Spleen (tissue), 11 donors: ENCODE data around the gene SLC35F1. TPM values are rescaled to one million over a fixed set of nuclear protein-coding genes. Genes with fewer than 3 reads are reported as not detected.

Experiments
- DNase-seq: peaks from one replicate; pipeline ENCODE4 v3.0.0-alpha.2; 2020
- H3K27ac ChIP-seq, 8 donors: fragments of 200-600 bp; sonication (generic) in 7 of 8; 1 replicate in 4 of 8; 2 replicates in 4 of 8; pipeline versions ENCODE4 v1.5.0 to v1.8.0; 2016 to 2021; ENCODE audit warnings: inconsistent platforms in 4 of 8, mild to moderate bottlenecking in 4 of 8, moderate library complexity in 1 of 8
- H3K27me3 ChIP-seq, 7 donors: fragments of 200-600 bp; sonication (generic) in 6 of 7; replicated peaks in 1 of 7; 1 replicate in 4 of 7; 2 replicates in 3 of 7; pipeline versions ENCODE4 v1.5.0 to v1.8.0; 2016 to 2021; ENCODE audit warnings: inconsistent platforms in 3 of 7, mild to moderate bottlenecking in 1 of 7
- H3K36me3 ChIP-seq, 6 donors: fragments of 200-600 bp; sonication (generic) in 5 of 6; 1 replicate in 4 of 6; 2 replicates in 2 of 6; pipeline versions ENCODE4 v1.5.0 to v1.8.0; 2016 to 2021; ENCODE audit warnings: inconsistent platforms in 2 of 6
- H3K4me1 ChIP-seq, 6 donors: fragments of 200-600 bp; sonication (generic) in 5 of 6; 1 replicate in 3 of 6; 2 replicates in 3 of 6; pipeline versions ENCODE4 v1.5.0 to v1.8.0; 2016 to 2021; ENCODE audit warnings: inconsistent platforms in 3 of 6
- H3K4me3 ChIP-seq, 8 donors: fragments of 200-600 bp; sonication (generic) in 7 of 8; 1 replicate in 4 of 8; 2 replicates in 4 of 8; pipeline versions ENCODE4 v1.5.0 to v1.8.0; 2016 to 2021; ENCODE audit warnings: inconsistent platforms in 4 of 8, mild to moderate bottlenecking in 4 of 8, moderate library complexity in 2 of 8
- H3K9me3 ChIP-seq, 8 donors: fragments of 200-600 bp; sonication (generic) in 7 of 8; 1 replicate in 4 of 8; 2 replicates in 4 of 8; pipeline versions ENCODE4 v1.5.0 to v1.8.0; 2016 to 2021; ENCODE audit warnings: inconsistent platforms in 4 of 8
- POLR2A ChIP-seq, 3 donors: fragments of 450-650 bp; IDR thresholded peaks; one replicate each; pipeline ENCODE4 v1.5.1; 2017; ENCODE audit warnings: antibody characterized with exemption in 3 of 3, mild to moderate bottlenecking in 1 of 3
- POLR2AphosphoS5 ChIP-seq, 3 donors: sonication (generic); formaldehyde crosslinking; IDR thresholded peaks; one replicate each; pipeline ENCODE4 v1.5.1; 2017; ENCODE audit warnings: antibody characterized with exemption in 3 of 3
- WGBS, 5 donors: extraction: QIAGEN DNeasy Blood & Tissue Kit in 3 of 5; methylation state at CpG; one replicate each; pipeline versions ENCODE4 v1.1.5 to v1.1.7; 2013 to 2018; 5-methylcytosine and 5-hydroxymethylcytosine counted together
- intact Hi-C: fragments of 100-400 bp; cut with DNase I; formaldehyde crosslinking; loops from one replicate; pipeline ENCODE4 v1.15.0; 2023; ENCODE audit warnings: low total_unique reads
- polyA plus RNA-seq, 3 donors: library from polyadenylated mRNA; stranded (reverse); fragments of 200-250 nt; gene quantifications; one replicate each; pipeline ENCODE4 v1.2.1, GENCODE V29; 2013
- total RNA-seq, 7 donors: library from RNA; depleted of rRNA in 3 of 7; stranded (reverse); fragments of >200 nt in 3 of 7; fragmentation: NEBNext Ultra II Directional in 4 of 7; extraction: Animal tissue kit (Norgen Biotek cat#: 25700) in 4 of 7; gene quantifications; one replicate each; pipeline versions ENCODE4 v1.1.0 to v1.2.1, GENCODE V29; 2016 to 2021
- TF ChIP-seq, protein P1 (sequence below), 11 experiments: fragments of 200-600 bp in 7 of 11; fragments of 450-650 bp in 4 of 11; sonication (generic) in 4 of 11; IDR thresholded peaks in 8 of 11; conservative IDR thresholded peaks in 3 of 11; 1 replicate in 7 of 11; 2 replicates in 4 of 11; pipeline versions ENCODE4 v1.4.0 to v1.8.0; 2016 to 2021; ENCODE audit warnings: antibody characterized with exemption in 11 of 11, inconsistent platforms in 4 of 11, mild to moderate bottlenecking in 1 of 11
- donor health status: healthy with polysubstance abuse.
- donor health status: DM: no; HTN: no; CAD: no; lungs with moderate emphysema.
- donor health status: DM: no; HTN: no; CAD: no.
- donor health status: Bipolar disorder and iron deficiency.
- donor health status: healthy.
- donor health status: DM: no; HTN: no; CAD: no.
- donor health status: DM: yes; HTN: yes; CAD: no.

Gene SLC35F1
- total and polyA plus RNA-seq, 10 donors, result 0.13 to 4.0 (median 1.6) TPM

DNA sequence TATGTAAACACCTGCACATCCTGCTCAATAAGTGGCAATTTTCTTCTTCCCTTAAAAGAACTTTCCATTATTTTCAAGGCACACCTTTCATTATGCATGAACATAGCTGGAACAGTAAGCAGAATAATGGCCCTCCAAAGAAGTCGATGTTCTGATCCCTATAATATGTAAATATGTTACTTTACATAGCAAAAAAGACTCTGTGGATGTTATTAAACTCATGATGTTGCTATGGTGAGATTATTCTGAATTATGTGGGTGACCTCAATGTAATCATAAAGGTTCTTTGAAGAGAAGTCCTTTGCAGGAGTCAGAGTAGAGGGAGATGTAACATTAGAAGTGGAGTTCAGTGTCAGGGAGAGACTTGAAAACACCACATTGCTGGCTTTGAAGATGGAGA lies 341.1 kb downstream of the SLC35F1 start:
- 81 to 90% (median 87%) methylated on average over 1 of the region's 1 CpG for WGBS, 5 donors
- H3K4me1 ChIP-seq, result no peaks in the 10 kb centered on the region
- DNase-seq, result no peak
- TF ChIP-seq POLR2A (IDR thresholded peaks at IDR 0.05) (no peak), POLR2AphosphoS5 (IDR thresholded peaks at IDR 0.05) (no peak)
- TF ChIP-seq, protein P1, sequence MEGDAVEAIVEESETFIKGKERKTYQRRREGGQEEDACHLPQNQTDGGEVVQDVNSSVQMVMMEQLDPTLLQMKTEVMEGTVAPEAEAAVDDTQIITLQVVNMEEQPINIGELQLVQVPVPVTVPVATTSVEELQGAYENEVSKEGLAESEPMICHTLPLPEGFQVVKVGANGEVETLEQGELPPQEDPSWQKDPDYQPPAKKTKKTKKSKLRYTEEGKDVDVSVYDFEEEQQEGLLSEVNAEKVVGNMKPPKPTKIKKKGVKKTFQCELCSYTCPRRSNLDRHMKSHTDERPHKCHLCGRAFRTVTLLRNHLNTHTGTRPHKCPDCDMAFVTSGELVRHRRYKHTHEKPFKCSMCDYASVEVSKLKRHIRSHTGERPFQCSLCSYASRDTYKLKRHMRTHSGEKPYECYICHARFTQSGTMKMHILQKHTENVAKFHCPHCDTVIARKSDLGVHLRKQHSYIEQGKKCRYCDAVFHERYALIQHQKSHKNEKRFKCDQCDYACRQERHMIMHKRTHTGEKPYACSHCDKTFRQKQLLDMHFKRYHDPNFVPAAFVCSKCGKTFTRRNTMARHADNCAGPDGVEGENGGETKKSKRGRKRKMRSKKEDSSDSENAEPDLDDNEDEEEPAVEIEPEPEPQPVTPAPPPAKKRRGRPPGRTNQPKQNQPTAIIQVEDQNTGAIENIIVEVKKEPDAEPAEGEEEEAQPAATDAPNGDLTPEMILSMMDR (IDR thresholded peaks at IDR 0.05 in 8 of 11, conservative IDR thresholded peaks at IDR 0.05 in 3 of 11), result no peak
- peaks cover 0 to 4% (median 0%) of the 10 kb centered on the region in 8 donors for H3K9me3 ChIP-seq
- no peaks in the 10 kb centered on the region for H3K27me3 ChIP-seq
- intact Hi-C loops, result no loop called here
- H3K4me3 ChIP-seq, result no peak overlapping the region
- no peak overlapping the region for H3K27ac ChIP-seq
- H3K36me3 ChIP-seq, result no peaks in the 10 kb centered on the region

DNA sequence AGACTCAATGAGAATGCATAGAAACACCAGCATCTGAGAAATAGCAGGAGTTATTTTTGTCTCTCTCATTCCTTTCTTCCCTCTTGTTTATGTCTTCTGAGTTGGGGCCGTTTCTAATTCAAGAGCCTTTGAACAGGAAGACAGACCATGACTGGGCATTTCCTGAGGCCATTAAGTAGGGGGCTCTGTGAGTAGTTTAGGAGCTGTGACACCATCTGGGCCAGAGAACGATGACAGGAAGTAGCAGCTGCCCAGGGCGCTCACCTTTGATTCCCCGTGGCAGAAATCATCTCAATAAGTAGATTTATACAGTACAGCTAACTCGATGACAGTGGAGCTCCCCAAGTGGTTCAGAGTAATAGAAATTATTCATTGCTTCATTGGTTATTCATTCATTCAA lies 342.6 kb downstream of the SLC35F1 start:
- intact Hi-C loops, result no loop called here
- 5 to 16% (median 10%) methylated on average over 5 of the region's 5 CpGs for WGBS, 5 donors
- no peaks in the 10 kb centered on the region for H3K4me1 ChIP-seq
- peaks cover 0 to 4% (median 0%) of the 10 kb centered on the region in 8 donors for H3K9me3 ChIP-seq
- no peak for TF ChIP-seq POLR2AphosphoS5 (IDR thresholded peaks at IDR 0.05)
- no peak for TF ChIP-seq POLR2A (IDR thresholded peaks at IDR 0.05)
- TF ChIP-seq, protein P1 (IDR thresholded peaks at IDR 0.05 in 8 of 11, conservative IDR thresholded peaks at IDR 0.05 in 3 of 11), result no peak
- no peaks in the 10 kb centered on the region for H3K36me3 ChIP-seq
- no peaks in the 10 kb centered on the region for H3K27me3 ChIP-seq
- H3K4me3 ChIP-seq, result no peak overlapping the region
- no peak overlapping the region for H3K27ac ChIP-seq
- no peak for DNase-seq

DNA sequence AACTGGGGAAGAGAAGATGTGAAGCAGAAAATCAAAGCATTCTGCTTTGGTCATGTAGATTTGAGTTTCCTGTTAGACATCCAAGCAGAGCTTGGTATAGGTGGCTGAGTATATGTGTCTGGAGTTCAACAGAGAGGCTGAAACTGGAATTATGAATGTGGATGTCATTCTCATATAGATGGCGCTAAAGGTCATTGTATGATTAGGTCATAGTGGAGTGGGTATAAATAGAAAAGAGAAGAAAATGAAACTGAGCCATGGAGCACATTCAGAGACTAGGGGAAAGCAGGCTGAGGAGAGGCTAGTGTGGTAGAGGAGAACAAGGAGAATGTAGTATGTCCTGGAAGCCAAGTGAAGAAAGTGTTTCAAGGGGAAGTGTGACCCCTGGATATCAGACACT lies 345.4 kb downstream of the SLC35F1 start:
- Histone ChIP-seq H3K9me3 (peaks cover 0 to 4% (median 0%) of the 10 kb centered on the region in 8 donors), H3K36me3 (no peaks in the 10 kb centered on the region), H3K4me3 (no peak overlapping the region), H3K27ac (no peak overlapping the region), H3K27me3 (no peaks in the 10 kb centered on the region), H3K4me1 (no peaks in the 10 kb centered on the region)
- TF ChIP-seq, protein P1 (IDR thresholded peaks at IDR 0.05 in 8 of 11, conservative IDR thresholded peaks at IDR 0.05 in 3 of 11), result no peak
- no peak for TF ChIP-seq POLR2AphosphoS5 (IDR thresholded peaks at IDR 0.05)
- WGBS, 5 donors, result 70 to 100% (median 85%) methylated on average over 1 of the region's 1 CpG
- DNase-seq, result no peak
- intact Hi-C loops, result no loop called here

DNA sequence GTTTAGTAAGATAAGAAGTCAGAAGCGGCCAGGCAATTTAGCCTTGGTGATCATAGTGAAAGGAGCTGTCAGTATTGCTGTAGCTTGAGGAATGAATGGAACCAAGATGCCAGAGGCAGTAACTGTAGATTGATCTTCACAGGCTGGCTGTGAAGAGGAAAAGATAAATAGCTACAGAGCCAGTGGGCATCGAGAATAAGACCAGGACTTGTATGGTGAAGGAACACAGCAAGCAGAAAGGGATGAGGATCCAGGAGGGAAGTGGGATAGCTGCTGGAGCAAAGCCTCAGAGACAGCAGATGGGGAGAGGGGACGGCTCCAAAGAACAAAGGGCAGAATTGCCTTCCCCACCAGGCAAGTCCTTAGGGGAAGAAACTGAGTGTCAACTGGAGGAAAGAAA lies 346.7 kb downstream of the SLC35F1 start:
- peaks cover 0 to 5% (median 0%) of the 10 kb centered on the region in 7 donors for H3K27me3 ChIP-seq
- no peaks in the 10 kb centered on the region for H3K36me3 ChIP-seq
- no peak overlapping the region for H3K4me3 ChIP-seq
- H3K4me1 ChIP-seq, result no peaks in the 10 kb centered on the region
- no peak for TF ChIP-seq POLR2A (IDR thresholded peaks at IDR 0.05)
- TF ChIP-seq POLR2AphosphoS5 (IDR thresholded peaks at IDR 0.05), result no peak
- 76 to 97% (median 81%) methylated on average over 3 of the region's 3 CpGs for WGBS, 5 donors
- DNase-seq, result no peak
- H3K27ac ChIP-seq, result no peak overlapping the region
- intact Hi-C loops, result no loop called here
- no peaks in the 10 kb centered on the region for H3K9me3 ChIP-seq

DNA sequence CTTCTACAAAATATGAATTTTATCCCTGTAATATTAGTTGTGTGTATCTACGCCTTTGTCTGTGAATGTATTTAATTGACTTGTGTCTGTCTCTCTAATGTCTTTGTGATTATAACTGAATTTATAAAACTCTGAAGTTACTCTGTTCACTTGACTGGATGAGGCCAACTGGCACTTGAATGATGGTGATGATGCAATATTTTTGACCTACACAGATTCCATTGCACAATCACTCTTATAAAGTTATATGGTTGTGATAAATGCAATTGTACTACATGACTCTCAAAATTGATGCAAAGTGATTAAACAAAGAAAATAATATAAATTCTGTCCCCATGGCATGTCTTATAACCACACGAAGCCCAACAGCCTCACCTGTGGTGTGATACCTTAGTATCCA lies 353.8 kb downstream of the SLC35F1 start:
- no peak for DNase-seq
- Histone ChIP-seq H3K27ac (no peak overlapping the region), H3K27me3 (peaks cover 0 to 5% (median 0%) of the 10 kb centered on the region in 7 donors), H3K4me1 (no peaks in the 10 kb centered on the region), H3K4me3 (no peak overlapping the region), H3K36me3 (no peaks in the 10 kb centered on the region), H3K9me3 (peaks cover 0 to 6% (median 0%) of the 10 kb centered on the region in 8 donors)
- intact Hi-C loops, result loop anchor here (10.0 kb wide), 1 partner anchor 276 kb away; no protein-coding TSS in a partner anchor
- TF ChIP-seq, protein P1 (IDR thresholded peaks at IDR 0.05 in 8 of 11, conservative IDR thresholded peaks at IDR 0.05 in 3 of 11), result no peak
- no peak for TF ChIP-seq POLR2AphosphoS5 (IDR thresholded peaks at IDR 0.05)
- no peak for TF ChIP-seq POLR2A (IDR thresholded peaks at IDR 0.05)
- WGBS, 5 donors, result 83 to 95% (median 86%) methylated on average over 2 of the region's 2 CpGs
